ENCODE measurements around the gene IL17RA.

DNA sequence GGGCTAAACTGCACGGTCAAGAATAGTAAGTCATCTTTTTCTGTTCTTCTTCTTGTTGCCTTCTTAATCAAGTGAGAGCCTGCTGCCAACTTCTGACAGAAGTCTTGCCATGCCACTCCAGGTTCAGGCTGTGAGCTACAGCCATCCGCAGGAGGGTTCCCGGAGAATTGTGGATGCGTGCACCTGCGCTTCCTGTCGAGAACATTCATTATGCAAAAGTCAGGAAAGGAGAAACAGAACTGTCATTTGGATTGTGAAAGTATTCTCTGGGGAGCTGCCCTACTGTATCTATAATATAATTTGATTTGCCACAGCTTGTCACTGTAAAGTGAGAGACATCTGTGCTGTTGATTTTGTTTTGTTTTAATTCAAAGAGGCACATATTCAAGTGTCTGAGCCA lies 12.3 kb downstream of the IL17RA start:
- TF ChIP-seq, protein P1, sequence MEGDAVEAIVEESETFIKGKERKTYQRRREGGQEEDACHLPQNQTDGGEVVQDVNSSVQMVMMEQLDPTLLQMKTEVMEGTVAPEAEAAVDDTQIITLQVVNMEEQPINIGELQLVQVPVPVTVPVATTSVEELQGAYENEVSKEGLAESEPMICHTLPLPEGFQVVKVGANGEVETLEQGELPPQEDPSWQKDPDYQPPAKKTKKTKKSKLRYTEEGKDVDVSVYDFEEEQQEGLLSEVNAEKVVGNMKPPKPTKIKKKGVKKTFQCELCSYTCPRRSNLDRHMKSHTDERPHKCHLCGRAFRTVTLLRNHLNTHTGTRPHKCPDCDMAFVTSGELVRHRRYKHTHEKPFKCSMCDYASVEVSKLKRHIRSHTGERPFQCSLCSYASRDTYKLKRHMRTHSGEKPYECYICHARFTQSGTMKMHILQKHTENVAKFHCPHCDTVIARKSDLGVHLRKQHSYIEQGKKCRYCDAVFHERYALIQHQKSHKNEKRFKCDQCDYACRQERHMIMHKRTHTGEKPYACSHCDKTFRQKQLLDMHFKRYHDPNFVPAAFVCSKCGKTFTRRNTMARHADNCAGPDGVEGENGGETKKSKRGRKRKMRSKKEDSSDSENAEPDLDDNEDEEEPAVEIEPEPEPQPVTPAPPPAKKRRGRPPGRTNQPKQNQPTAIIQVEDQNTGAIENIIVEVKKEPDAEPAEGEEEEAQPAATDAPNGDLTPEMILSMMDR (IDR thresholded peaks at IDR 0.05; ENCODE audit: insufficient read depth, low read length, poor library complexity, severe bottlenecking): no peak
- TF ChIP-seq EZH2phosphoT487 (conservative IDR thresholded peaks at IDR 0.05; ENCODE audit: low read length): no peak
